Heart left ventricle (tissue), 16 donors: ENCODE data around the gene COL23A1. TPM values are rescaled to one million over a fixed set of nuclear protein-coding genes. Genes with fewer than 3 reads are reported as not detected.

Source experiments
- ATAC-seq, 4 donors: fragments of 200-7000 bp; cut with Tn5 transposase; one replicate each; pipeline ENCODE4 v1.9.1; 2020 to 2022; ENCODE audit warnings: moderate library complexity in 4 of 4, mild to moderate bottlenecking in 3 of 4, moderate number of reproducible peaks in 1 of 4
- DNase-seq, 5 donors: peaks; one replicate each; pipeline ENCODE4 v3.0.0-alpha.2; 2020
- H3K27ac ChIP-seq, 12 donors: fragments of 200-600 bp; sonication (generic) in 4 of 12; one replicate each; pipeline versions ENCODE4 v1.5.0 to v1.8.0; 2016 to 2022; ENCODE audit warnings: mild to moderate bottlenecking in 2 of 12
- H3K27me3 ChIP-seq, 9 donors: fragments of 200-600 bp; sonication (generic) in 2 of 9; one replicate each; pipeline versions ENCODE4 v1.5.1 to v1.8.0; 2016 to 2022; ENCODE audit warnings: mild to moderate bottlenecking in 3 of 9
- H3K36me3 ChIP-seq, 9 donors: fragments of 200-600 bp; sonication (generic) in 2 of 9; one replicate each; pipeline versions ENCODE4 v1.5.0 to v1.8.0; 2018 to 2022; ENCODE audit warnings: mild to moderate bottlenecking in 2 of 9
- H3K4me1 ChIP-seq, 12 donors: fragments of 200-600 bp; sonication (generic) in 4 of 12; one replicate each; pipeline versions ENCODE4 v1.5.0 to v1.8.0; 2016 to 2022; ENCODE audit warnings: mild to moderate bottlenecking in 3 of 12
- H3K4me3 ChIP-seq, 12 donors: fragments of 200-600 bp; sonication (generic) in 4 of 12; one replicate each; pipeline versions ENCODE4 v1.5.0 to v1.8.0; 2017 to 2022; ENCODE audit warnings: mild to moderate bottlenecking in 9 of 12, moderate library complexity in 4 of 12
- H3K9me3 ChIP-seq, 12 donors: fragments of 200-600 bp; sonication (generic) in 4 of 12; one replicate each; pipeline versions ENCODE4 v1.5.0 to v1.8.0; 2016 to 2022; ENCODE audit warnings: mild to moderate bottlenecking in 1 of 12
- CTCF ChIP-seq, 12 donors: fragments of 200-600 bp; sonication (generic) in 4 of 12; IDR thresholded peaks; one replicate each; pipeline versions ENCODE4 v1.5.0 to v1.8.0; 2018 to 2022; ENCODE audit warnings: antibody characterized with exemption in 12 of 12, mild to moderate bottlenecking in 5 of 12
- POLR2A ChIP-seq, 2 donors: fragments of 450-650 bp; IDR thresholded peaks; one replicate each; pipeline ENCODE4 v1.6.1; 2017; ENCODE audit warnings: antibody characterized with exemption in 2 of 2, mild to moderate bottlenecking in 2 of 2, moderate library complexity in 2 of 2
- WGBS, 4 donors: extraction: QIAGEN DNeasy Blood & Tissue Kit in 2 of 4; methylation state at CpG; one replicate each; pipeline versions ENCODE4 v1.1.5 to v1.1.7; 2013 to 2018; 5-methylcytosine and 5-hydroxymethylcytosine counted together
- intact Hi-C, 10 donors: fragments of 100-400 bp; cut with DNase I; formaldehyde crosslinking; loops; one replicate each; pipeline versions ENCODE4 v1.11.1 to v1.14.2; 2022
- polyA plus RNA-seq, 2 donors: library from polyadenylated mRNA; stranded (reverse); fragments of 200-250 nt; gene quantifications; one replicate each; pipeline ENCODE4 v1.2.3, GENCODE V29; 2013
- total RNA-seq, 9 donors: library from RNA; depleted of rRNA in 2 of 9; stranded (reverse); fragments of >200 nt in 2 of 9; fragmentation: NEBNext Ultra II Directional in 3 of 9; extraction: Animal tissue kit (Norgen Biotek cat#: 25700) in 3 of 9; gene quantifications; one replicate each; pipeline versions ENCODE4 v1.1.0 to v1.2.4, GENCODE V29; 2016 to 2023
- donor health status: ischemic (EF 13 %, LVEDD 7.1; RV severe dilation, severe dysfunction).
- donor health status: healthy with polysubstance abuse.
- donor health status: DM: no; HTN: yes; CAD: no.
- donor health status: DM: no; HTN: no; CAD: no.
- donor health status: ischemic (EF 25% LVEDD 6.9; RV normal size, moderate dysfunction).
- donor health status: ischemic (EF 25% LVEDD 5.7; RV mildly dilated, moderate dysfunction).
- donor health status: healthy.
- donor health status: DM: yes; HTN: yes; CAD: no.
- donor health status: ischemic (EF 35%, LVEDD 5.7; RV mildly dilated, moderate dysfunction).
- donor health status: nonischemic (EF 11% LVEDD 7.7; RV severe dilation, severe dysfunction).
- donor health status: DM: yes; HTN: yes; CAD: no.
- donor health status: PGD.
- donor health status: ischemic (EF 29% LVEDD 5.4; RV normal size, mild dysfunction).
- donor health status: nonischemic (EF 23%, LVEDD 6.1; RV moderate dilation, normal function).

Gene COL23A1
- total and polyA plus RNA-seq, 11 donors: 6.0 to 33.0 (median 18.8) TPM

GRCh38 chr5:178392386-178392785 is 197.8 kb downstream of the COL23A1 start:
- TF ChIP-seq POLR2A (IDR thresholded peaks at IDR 0.05) (no peak), CTCF (IDR thresholded peaks at IDR 0.05) (no peak)
- DNase-seq (no peak), ATAC-seq (no peak)
- peaks cover 0 to 7% (median 0%) of the 10 kb centered on the region in 9 donors for H3K27me3 ChIP-seq
- peaks cover 0 to 19% (median 0%) of the 10 kb centered on the region in 12 donors for H3K4me1 ChIP-seq
- no peaks in the 10 kb centered on the region for H3K9me3 ChIP-seq
- WGBS, 4 donors: 75 to 91% (median 85%) methylated on average over 7 of the region's 7 CpGs
- intact Hi-C loops: no loop called here
- no peak overlapping the region for H3K4me3 ChIP-seq
- no peaks in the 10 kb centered on the region for H3K36me3 ChIP-seq
- peak overlapping the region in 1 of 12 donors; percentile 78 for H3K27ac ChIP-seq

DNA sequence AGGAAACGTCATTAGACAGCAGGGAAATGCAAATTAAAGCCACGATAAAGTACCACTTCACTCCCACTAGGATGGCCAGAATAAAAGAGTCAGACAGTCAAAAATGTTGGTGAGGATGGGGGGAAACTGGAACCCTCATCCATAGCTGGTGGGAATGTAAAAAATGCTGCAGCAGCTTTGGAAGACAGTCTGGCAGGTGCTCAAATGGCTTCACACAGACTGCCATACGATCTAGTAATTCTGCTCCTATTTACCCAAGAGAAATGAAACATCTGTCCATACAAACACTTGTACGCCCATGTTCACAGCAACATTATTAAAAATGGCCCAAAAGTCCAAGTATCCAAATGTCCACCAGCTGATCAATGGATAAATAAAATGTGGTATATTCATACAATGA is 198.7 kb downstream of the COL23A1 start:
- Histone ChIP-seq H3K9me3 (no peaks in the 10 kb centered on the region), H3K27me3 (peaks cover 0 to 13% (median 0%) of the 10 kb centered on the region in 9 donors), H3K27ac (no peak overlapping the region), H3K36me3 (no peaks in the 10 kb centered on the region), H3K4me3 (no peak overlapping the region), H3K4me1 (peaks cover 0 to 19% (median 0%) of the 10 kb centered on the region in 12 donors)
- ATAC-seq (no peak), DNase-seq (no peak)
- TF ChIP-seq POLR2A (IDR thresholded peaks at IDR 0.05): no peak
- TF ChIP-seq CTCF (IDR thresholded peaks at IDR 0.05): no peak
- intact Hi-C loops: no loop called here
- 60 to 66% (median 63%) methylated on average over 4 of the region's 4 CpGs for WGBS, 4 donors

DNA sequence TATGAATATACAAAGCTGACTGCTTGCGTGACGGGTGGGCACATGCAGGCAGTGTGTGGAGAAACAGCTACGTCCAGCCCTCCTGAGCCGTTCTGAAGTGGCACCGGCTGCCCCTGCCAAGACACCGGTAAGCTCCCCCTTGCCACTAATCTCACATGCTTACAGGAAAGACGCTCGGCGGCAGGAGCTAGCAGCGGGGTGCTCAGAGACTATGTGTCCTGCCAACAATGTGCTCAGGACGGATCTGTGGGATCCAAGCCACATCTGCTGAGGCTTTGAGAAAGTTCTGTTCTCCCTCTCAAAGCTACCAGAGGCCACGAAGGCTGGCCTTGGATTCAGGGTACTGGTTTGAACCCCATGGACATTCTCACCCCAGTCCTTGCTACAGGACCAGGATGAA is 200.4 kb downstream of the COL23A1 start:
- ATAC-seq: peak; percentile 22 to 74 (median 48)
- H3K27me3 ChIP-seq: peaks cover 0 to 30% (median 3%) of the 10 kb centered on the region in 9 donors
- H3K27ac ChIP-seq: peak overlapping the region in 1 of 12 donors; percentile 46
- intact Hi-C loops: no loop called here
- H3K9me3 ChIP-seq: no peaks in the 10 kb centered on the region
- H3K4me3 ChIP-seq: no peak overlapping the region
- 49 to 56% (median 53%) methylated on average over 9 to 12 of the region's 12 CpGs for WGBS, 4 donors
- peak in 1 of 5 donors; percentile 65 for DNase-seq
- TF ChIP-seq POLR2A (IDR thresholded peaks at IDR 0.05) (no peak), CTCF (IDR thresholded peaks at IDR 0.05) (no peak)
- H3K4me1 ChIP-seq: peaks cover 0 to 19% (median 0%) of the 10 kb centered on the region in 12 donors
- no peaks in the 10 kb centered on the region for H3K36me3 ChIP-seq

DNA sequence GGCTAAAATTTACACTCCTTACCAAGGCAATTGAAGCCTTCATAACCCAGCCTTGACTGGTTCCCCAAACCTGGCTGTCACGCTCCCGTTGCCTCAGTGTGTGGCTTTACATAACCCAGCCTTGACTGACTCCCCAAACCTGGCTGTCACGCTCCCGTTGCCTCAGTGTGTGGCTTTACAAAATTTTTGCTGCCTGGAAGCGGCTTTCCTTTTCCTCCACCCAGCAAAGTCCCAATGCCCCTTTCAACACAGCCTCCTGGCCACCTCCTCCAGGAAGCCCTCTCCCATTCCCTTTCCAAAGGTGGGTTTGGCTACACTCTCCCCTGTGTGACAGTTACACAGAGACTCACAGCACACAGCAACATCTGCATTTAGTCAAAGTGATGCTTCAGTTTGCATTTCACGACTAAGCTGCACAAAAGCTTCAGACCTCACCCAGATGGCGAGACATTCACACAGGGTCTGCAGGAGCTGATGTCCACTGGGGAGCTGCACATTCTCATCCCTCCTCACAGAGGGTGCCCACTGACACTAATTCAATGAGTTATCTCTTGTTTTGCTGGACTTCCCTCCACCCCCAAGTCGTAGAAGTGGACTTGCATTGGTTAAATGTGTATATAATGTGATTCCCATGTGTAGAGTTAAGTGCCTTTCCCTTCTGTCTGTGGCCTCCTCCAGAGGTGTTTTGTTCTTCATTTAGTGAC is 201.0 kb downstream of the COL23A1 start:
- Histone ChIP-seq H3K27ac (peak overlapping the region in 1 of 12 donors; percentile 46), H3K36me3 (no peaks in the 10 kb centered on the region), H3K9me3 (no peaks in the 10 kb centered on the region), H3K27me3 (peaks cover 0 to 35% (median 4%) of the 10 kb centered on the region in 9 donors), H3K4me3 (no peak overlapping the region), H3K4me1 (peaks cover 0 to 19% (median 0%) of the 10 kb centered on the region in 12 donors)
- DNase-seq: no peak
- intact Hi-C loops: no loop called here
- TF ChIP-seq POLR2A (IDR thresholded peaks at IDR 0.05) (no peak), CTCF (IDR thresholded peaks at IDR 0.05) (no peak)
- ATAC-seq: no peak
- 83 to 88% (median 87%) methylated on average over 8 of the region's 8 CpGs for WGBS, 4 donors
